Central memory CD8-positive, alpha-beta T cell (primary cell): ENCODE results near the gene CACNA1H.

Experiments
- ATAC-seq: fragments of 150-1000 bp; cut with Tn5 transposase; replicated peaks from 2 replicates; pipeline ENCODE4 v1.10.0; 2022; ENCODE audit warnings: mild to moderate bottlenecking, moderate FRiP score, moderate number of reproducible peaks; ENCODE audit not compliant: poor library complexity, severe bottlenecking; ENCODE audit errors: extremely low read depth
- DNase-seq, 2 donors: peaks; one replicate each; pipeline ENCODE4 v3.0.0; 2021; ENCODE audit warnings: low spot score in 2 of 2
- H3K27ac Mint-ChIP-seq: one replicate; pipeline ENCODE4 v1.8.0; 2022; ENCODE audit warnings: low read depth, mild to moderate bottlenecking, moderate library complexity, mixed read lengths
- H3K27me3 Mint-ChIP-seq: one replicate; pipeline ENCODE4 v1.8.0; 2022; ENCODE audit warnings: mixed read lengths
- H3K36me3 Mint-ChIP-seq: one replicate; pipeline ENCODE4 v1.8.0; 2022; ENCODE audit warnings: mild to moderate bottlenecking, moderate library complexity, mixed read lengths; ENCODE audit not compliant: insufficient read depth
- H3K4me1 Mint-ChIP-seq: one replicate; pipeline ENCODE4 v1.8.0; 2022; ENCODE audit warnings: mixed read lengths
- H3K4me3 Mint-ChIP-seq: one replicate; pipeline ENCODE4 v1.8.0; 2022; ENCODE audit warnings: mild to moderate bottlenecking, moderate library complexity, mixed read lengths
- H3K9me3 Mint-ChIP-seq: one replicate; pipeline ENCODE4 v1.8.0; 2022; ENCODE audit warnings: mixed read lengths

The CACNA1H gene

GRCh38 chr16:1126044-1126443 is 26.9 kb upstream of the CACNA1H start:
- Mint-ChIP-seq H3K36me3 (no peaks in the 10 kb centered on the region), H3K4me3 (no peak overlapping the region), H3K9me3 (no peaks in the 10 kb centered on the region), H3K4me1 (no peaks in the 10 kb centered on the region), H3K27me3 (no peaks in the 10 kb centered on the region), H3K27ac (no peak overlapping the region)
- ATAC-seq (no peak), DNase-seq (no peak)

- no peak overlapping the region for H3K4me3 Mint-ChIP-seq
- no peak for ATAC-seq
- no peaks in the 10 kb centered on the region for H3K36me3 Mint-ChIP-seq
- no peak for DNase-seq
- H3K27me3 Mint-ChIP-seq, result no peaks in the 10 kb centered on the region
- H3K9me3 Mint-ChIP-seq, result no peaks in the 10 kb centered on the region
- H3K4me1 Mint-ChIP-seq, result no peaks in the 10 kb centered on the region
- no peak overlapping the region for H3K27ac Mint-ChIP-seq
These were observed 26.3 kb upstream of the CACNA1H start for GRCh38 chr16:1126586-1126985.

- Mint-ChIP-seq H3K4me3 (no peak overlapping the region), H3K36me3 (peaks cover 1% of the 10 kb centered on the region), H3K9me3 (no peaks in the 10 kb centered on the region), H3K27me3 (no peaks in the 10 kb centered on the region), H3K4me1 (no peaks in the 10 kb centered on the region), H3K27ac (no peak overlapping the region)
- ATAC-seq (no peak), DNase-seq (no peak)
These were observed 25.8 kb upstream of the CACNA1H start for GRCh38 chr16:1127101-1127500.

- H3K9me3 Mint-ChIP-seq, result no peaks in the 10 kb centered on the region
These were observed 24.8 kb upstream of the CACNA1H start for GRCh38 chr16:1127971-1128715.

GRCh38 chr16:1129106-1129960 is 23.6 kb upstream of the CACNA1H start:
- H3K4me1 Mint-ChIP-seq, result no peaks in the 10 kb centered on the region
- DNase-seq (no peak), ATAC-seq (no peak)
- no peak overlapping the region for H3K27ac Mint-ChIP-seq
- H3K9me3 Mint-ChIP-seq, result no peaks in the 10 kb centered on the region
- H3K27me3 Mint-ChIP-seq, result no peaks in the 10 kb centered on the region
- peaks cover 1% of the 10 kb centered on the region for H3K36me3 Mint-ChIP-seq
- no peak overlapping the region for H3K4me3 Mint-ChIP-seq

More at GRCh38 chr16:1127971-1128715, 24.8 kb upstream of the CACNA1H start:
- Mint-ChIP-seq H3K27ac (no peak overlapping the region), H3K4me3 (no peak overlapping the region), H3K4me1 (no peaks in the 10 kb centered on the region), H3K27me3 (no peaks in the 10 kb centered on the region), H3K36me3 (peaks cover 1% of the 10 kb centered on the region)
- ATAC-seq, result no peak
- DNase-seq, result no peak

GRCh38 chr16:1130382-1130781 is 22.5 kb upstream of the CACNA1H start:
- no peak for DNase-seq
- no peaks in the 10 kb centered on the region for H3K4me1 Mint-ChIP-seq
- no peak overlapping the region for H3K27ac Mint-ChIP-seq
- H3K9me3 Mint-ChIP-seq, result no peaks in the 10 kb centered on the region
- ATAC-seq, result no peak
- H3K27me3 Mint-ChIP-seq, result no peaks in the 10 kb centered on the region
- H3K4me3 Mint-ChIP-seq, result no peak overlapping the region
- H3K36me3 Mint-ChIP-seq, result peaks cover 1% of the 10 kb centered on the region

- no peaks in the 10 kb centered on the region for H3K4me1 Mint-ChIP-seq
- DNase-seq (no peak), ATAC-seq (no peak)
- no peak overlapping the region for H3K27ac Mint-ChIP-seq
- H3K27me3 Mint-ChIP-seq, result no peaks in the 10 kb centered on the region
- no peak overlapping the region for H3K4me3 Mint-ChIP-seq
- no peaks in the 10 kb centered on the region for H3K9me3 Mint-ChIP-seq
- peaks cover 1% of the 10 kb centered on the region for H3K36me3 Mint-ChIP-seq
These were observed 21.4 kb upstream of the CACNA1H start for GRCh38 chr16:1131378-1131994.

GRCh38 chr16:1132431-1132830 is 20.5 kb upstream of the CACNA1H start:
- ATAC-seq (no peak), DNase-seq (no peak)
- Mint-ChIP-seq H3K4me3 (no peak overlapping the region), H3K27ac (no peak overlapping the region), H3K4me1 (no peaks in the 10 kb centered on the region), H3K9me3 (no peaks in the 10 kb centered on the region), H3K36me3 (peaks cover 1% of the 10 kb centered on the region), H3K27me3 (no peaks in the 10 kb centered on the region)

GRCh38 chr16:1133271-1133670 is 19.6 kb upstream of the CACNA1H start:
- Mint-ChIP-seq H3K4me3 (no peak overlapping the region), H3K36me3 (peaks cover 1% of the 10 kb centered on the region), H3K9me3 (no peaks in the 10 kb centered on the region), H3K27me3 (no peaks in the 10 kb centered on the region), H3K4me1 (no peaks in the 10 kb centered on the region), H3K27ac (no peak overlapping the region)
- DNase-seq, result no peak
- no peak for ATAC-seq

GRCh38 chr16:1133810-1134520 is 18.9 kb upstream of the CACNA1H start:
- Mint-ChIP-seq H3K4me1 (no peaks in the 10 kb centered on the region), H3K27me3 (no peaks in the 10 kb centered on the region), H3K9me3 (no peaks in the 10 kb centered on the region), H3K36me3 (peaks cover 1% of the 10 kb centered on the region), H3K27ac (no peak overlapping the region), H3K4me3 (no peak overlapping the region)
- ATAC-seq, result no peak
- DNase-seq, result no peak

- peaks cover under 1% of the 10 kb centered on the region for H3K27me3 Mint-ChIP-seq
- no peak overlapping the region for H3K4me3 Mint-ChIP-seq
- H3K9me3 Mint-ChIP-seq, result no peaks in the 10 kb centered on the region
- H3K4me1 Mint-ChIP-seq, result no peaks in the 10 kb centered on the region
- DNase-seq (no peak), ATAC-seq (no peak)
- no peak overlapping the region for H3K27ac Mint-ChIP-seq
- peaks cover 1% of the 10 kb centered on the region for H3K36me3 Mint-ChIP-seq
These were observed 18.0 kb upstream of the CACNA1H start for GRCh38 chr16:1134776-1135458.

- no peak for DNase-seq
- H3K27ac Mint-ChIP-seq, result no peak overlapping the region
- H3K27me3 Mint-ChIP-seq, result peaks cover 5% of the 10 kb centered on the region
- H3K36me3 Mint-ChIP-seq, result peaks cover 1% of the 10 kb centered on the region
- H3K4me3 Mint-ChIP-seq, result no peak overlapping the region
- no peak for ATAC-seq
- H3K4me1 Mint-ChIP-seq, result no peaks in the 10 kb centered on the region
- H3K9me3 Mint-ChIP-seq, result no peaks in the 10 kb centered on the region
These were observed 17.5 kb upstream of the CACNA1H start for GRCh38 chr16:1135459-1135825.
